ENCODE measurements around the gene PPP2R1A. TPM values are rescaled to one million over a fixed set of nuclear protein-coding genes. Genes with fewer than 3 reads are reported as not detected.

The PPP2R1A gene
- total RNA-seq, 6 experiments from 2014 or later: 326 to 383 (median 349) TPM

DNA sequence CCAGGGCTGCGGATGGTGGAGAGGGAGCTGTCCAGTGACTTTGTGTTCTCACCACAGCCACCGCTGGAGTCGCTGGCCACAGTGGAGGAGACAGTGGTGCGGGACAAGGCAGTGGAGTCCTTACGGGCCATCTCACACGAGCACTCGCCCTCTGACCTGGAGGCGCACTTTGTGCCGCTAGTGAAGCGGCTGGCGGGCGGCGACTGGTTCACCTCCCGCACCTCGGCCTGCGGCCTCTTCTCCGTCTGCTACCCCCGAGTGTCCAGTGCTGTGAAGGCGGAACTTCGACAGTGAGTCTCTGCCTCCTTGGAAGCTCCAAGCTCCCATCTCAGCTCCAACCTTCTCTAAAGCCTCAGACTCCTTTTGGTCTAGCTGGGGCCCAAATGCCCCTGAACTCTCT, 21.4 kb downstream of the PPP2R1A start:
- 0 out of 2 replicates have a peak, but pooled peaks cover 3% of the 10 kb centered on the region for H3K9me3 Mint-ChIP-seq
- H3K4me3 Mint-ChIP-seq: no peak overlapping the region
- H3K36me3 Mint-ChIP-seq (ENCODE audit: low read depth): peaks cover 71% of the 10 kb centered on the region
- H3K4me1 Mint-ChIP-seq (ENCODE audit: low read depth): peaks cover 13% of the 10 kb centered on the region
- TF ChIP-seq, protein P1, sequence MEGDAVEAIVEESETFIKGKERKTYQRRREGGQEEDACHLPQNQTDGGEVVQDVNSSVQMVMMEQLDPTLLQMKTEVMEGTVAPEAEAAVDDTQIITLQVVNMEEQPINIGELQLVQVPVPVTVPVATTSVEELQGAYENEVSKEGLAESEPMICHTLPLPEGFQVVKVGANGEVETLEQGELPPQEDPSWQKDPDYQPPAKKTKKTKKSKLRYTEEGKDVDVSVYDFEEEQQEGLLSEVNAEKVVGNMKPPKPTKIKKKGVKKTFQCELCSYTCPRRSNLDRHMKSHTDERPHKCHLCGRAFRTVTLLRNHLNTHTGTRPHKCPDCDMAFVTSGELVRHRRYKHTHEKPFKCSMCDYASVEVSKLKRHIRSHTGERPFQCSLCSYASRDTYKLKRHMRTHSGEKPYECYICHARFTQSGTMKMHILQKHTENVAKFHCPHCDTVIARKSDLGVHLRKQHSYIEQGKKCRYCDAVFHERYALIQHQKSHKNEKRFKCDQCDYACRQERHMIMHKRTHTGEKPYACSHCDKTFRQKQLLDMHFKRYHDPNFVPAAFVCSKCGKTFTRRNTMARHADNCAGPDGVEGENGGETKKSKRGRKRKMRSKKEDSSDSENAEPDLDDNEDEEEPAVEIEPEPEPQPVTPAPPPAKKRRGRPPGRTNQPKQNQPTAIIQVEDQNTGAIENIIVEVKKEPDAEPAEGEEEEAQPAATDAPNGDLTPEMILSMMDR (IDR thresholded peaks at IDR 0.05): no peak
- peaks cover 4% of the 10 kb centered on the region for H3K27me3 Mint-ChIP-seq (ENCODE audit: insufficient read depth)
- no peak for DNase-seq
- H3K27ac Mint-ChIP-seq: no peak overlapping the region

DNA sequence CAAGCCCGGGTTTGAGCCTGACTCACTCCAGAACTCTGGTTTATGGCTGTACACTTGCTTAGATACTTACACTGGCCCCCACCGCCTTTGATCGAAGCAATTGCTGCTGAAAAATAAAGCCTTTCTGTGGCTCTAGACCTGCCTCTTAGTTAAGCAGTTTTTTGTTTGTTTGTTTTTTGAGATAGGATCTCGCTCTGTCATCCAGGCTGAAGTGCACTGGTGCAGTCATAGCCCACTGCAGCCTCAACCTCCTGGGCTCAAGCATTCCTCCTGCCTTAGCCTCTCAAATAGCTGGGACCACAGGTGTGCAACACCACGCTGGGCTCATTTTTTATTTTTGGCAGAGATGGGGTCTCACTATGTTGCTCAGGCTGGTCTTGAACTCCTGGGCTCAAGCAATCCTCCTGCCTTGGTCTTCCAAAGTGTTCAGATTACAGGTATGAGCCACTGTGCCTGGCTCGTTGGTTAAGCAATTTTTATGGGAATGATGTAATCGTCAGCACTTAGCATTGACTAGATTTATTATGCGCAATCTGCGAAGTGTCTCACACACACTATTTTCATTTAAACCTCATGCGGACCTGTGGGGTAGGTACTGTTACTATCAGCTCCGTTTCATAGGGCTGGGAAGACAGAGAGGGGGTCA, 22.2 kb downstream of the PPP2R1A start:
- H3K36me3 Mint-ChIP-seq (ENCODE audit: low read depth): peaks cover 68% of the 10 kb centered on the region
- H3K27me3 Mint-ChIP-seq (ENCODE audit: insufficient read depth): peaks cover 4% of the 10 kb centered on the region
- H3K9me3 Mint-ChIP-seq: 0 out of 2 replicates have a peak, but pooled peaks cover 3% of the 10 kb centered on the region
- no peak overlapping the region for H3K27ac Mint-ChIP-seq
- H3K4me1 Mint-ChIP-seq (ENCODE audit: low read depth): peaks cover 13% of the 10 kb centered on the region
- TF ChIP-seq, protein P1 (IDR thresholded peaks at IDR 0.05): no peak
- H3K4me3 Mint-ChIP-seq: no peak overlapping the region
- DNase-seq: no peak

DNA sequence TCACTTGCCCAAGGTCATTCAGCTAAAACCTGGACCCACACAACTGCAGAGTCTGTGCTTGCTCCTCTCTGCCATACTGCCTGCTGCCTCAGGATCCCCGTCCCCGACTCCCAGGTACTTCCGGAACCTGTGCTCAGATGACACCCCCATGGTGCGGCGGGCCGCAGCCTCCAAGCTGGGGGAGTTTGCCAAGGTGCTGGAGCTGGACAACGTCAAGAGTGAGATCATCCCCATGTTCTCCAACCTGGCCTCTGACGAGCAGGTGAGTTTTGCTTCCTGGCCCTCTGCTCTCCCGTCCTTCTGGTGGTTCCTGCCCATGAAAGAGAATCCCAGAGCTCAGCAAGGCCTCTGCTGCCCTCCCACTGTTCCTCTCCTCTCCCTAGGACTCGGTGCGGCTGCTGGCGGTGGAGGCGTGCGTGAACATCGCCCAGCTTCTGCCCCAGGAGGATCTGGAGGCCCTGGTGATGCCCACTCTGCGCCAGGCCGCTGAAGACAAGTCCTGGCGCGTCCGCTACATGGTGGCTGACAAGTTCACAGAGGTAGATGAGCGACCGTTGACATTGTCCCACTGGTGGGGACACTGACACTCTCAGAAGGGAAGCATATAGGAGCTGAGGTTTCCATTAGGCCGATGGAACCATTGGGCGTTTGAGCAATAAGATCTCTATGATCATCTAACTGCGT, 22.9 kb downstream of the PPP2R1A start:
- H3K4me3 Mint-ChIP-seq: no peak overlapping the region; the same call in 1 of the 2 replicates
- H3K27me3 Mint-ChIP-seq (ENCODE audit: insufficient read depth): peaks cover 4% of the 10 kb centered on the region
- H3K9me3 Mint-ChIP-seq: 0 out of 2 replicates have a peak, but pooled peaks cover 3% of the 10 kb centered on the region
- H3K4me1 Mint-ChIP-seq (ENCODE audit: low read depth): peaks cover 13% of the 10 kb centered on the region
- peak overlapping the region; percentile 49 for H3K27ac Mint-ChIP-seq
- peaks cover 68% of the 10 kb centered on the region for H3K36me3 Mint-ChIP-seq (ENCODE audit: low read depth)
- no peak for DNase-seq
- TF ChIP-seq, protein P1 (IDR thresholded peaks at IDR 0.05): no peak

DNA sequence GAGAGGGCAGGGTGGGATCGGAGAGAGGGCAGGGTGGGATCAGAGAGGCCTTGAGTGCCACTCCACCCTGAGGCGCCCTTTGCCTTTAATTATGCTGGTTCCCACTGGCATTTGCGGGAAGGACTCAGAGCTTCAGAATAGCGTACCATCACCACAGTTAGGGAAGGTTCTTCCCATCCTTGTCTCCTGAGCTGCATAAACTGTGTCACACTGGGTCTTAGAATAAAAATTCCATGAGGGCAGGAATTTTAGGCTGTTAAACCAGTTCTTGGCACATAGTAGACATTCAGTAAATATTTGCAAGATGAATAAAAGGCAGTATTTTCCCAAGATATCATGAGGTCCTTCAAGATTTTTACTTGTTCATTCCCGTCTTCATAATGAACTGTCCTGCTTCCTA, 24.4 kb downstream of the PPP2R1A start:
- TF ChIP-seq, protein P1 (IDR thresholded peaks at IDR 0.05): no peak
- Mint-ChIP-seq H3K9me3 (0 out of 2 replicates have a peak, but pooled peaks cover 3% of the 10 kb centered on the region), H3K27me3 (ENCODE audit: insufficient read depth) (peaks cover 4% of the 10 kb centered on the region), H3K4me1 (ENCODE audit: low read depth) (peaks cover 13% of the 10 kb centered on the region), H3K36me3 (ENCODE audit: low read depth) (peaks cover 82% of the 10 kb centered on the region), H3K27ac (peak overlapping the region; percentile 44), H3K4me3 (no peak overlapping the region)
- DNase-seq: peak; percentile 17

DNA sequence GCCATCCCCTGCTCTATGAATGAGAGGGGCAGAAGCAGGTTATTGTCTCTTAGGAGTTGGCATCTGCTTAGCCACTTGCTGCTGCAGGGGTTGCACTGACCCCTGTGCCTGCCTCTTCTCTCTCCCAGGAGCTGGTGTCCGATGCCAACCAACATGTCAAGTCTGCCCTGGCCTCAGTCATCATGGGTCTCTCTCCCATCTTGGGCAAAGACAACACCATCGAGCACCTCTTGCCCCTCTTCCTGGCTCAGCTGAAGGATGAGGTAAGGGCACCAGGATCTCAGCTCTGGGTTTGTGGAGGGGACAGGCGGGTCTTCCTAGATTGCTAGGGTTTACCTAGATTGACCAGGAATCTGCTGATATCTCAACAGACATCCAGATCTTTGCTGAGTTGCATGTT, 26.5 kb downstream of the PPP2R1A start:
- no peak overlapping the region for H3K4me3 Mint-ChIP-seq
- H3K4me1 Mint-ChIP-seq (ENCODE audit: low read depth): peaks cover 20% of the 10 kb centered on the region
- DNase-seq: no peak
- peaks cover 7% of the 10 kb centered on the region for H3K27me3 Mint-ChIP-seq (ENCODE audit: insufficient read depth)
- TF ChIP-seq, protein P1 (IDR thresholded peaks at IDR 0.05): no peak
- H3K9me3 Mint-ChIP-seq: 0 out of 2 replicates have a peak, but pooled peaks cover 3% of the 10 kb centered on the region
- H3K36me3 Mint-ChIP-seq (ENCODE audit: low read depth): peaks cover 85% of the 10 kb centered on the region
- H3K27ac Mint-ChIP-seq: no peak overlapping the region
